HG03060 (cell line): ENCODE results near the gene CUBN.

Source experiments
- ATAC-seq: cut with Tn5 transposase; IDR thresholded peaks from one replicate; pipeline ENCODE4 v1.9.1; 2021; ENCODE audit warnings: low read depth, moderate number of reproducible peaks; ENCODE audit not compliant: unreplicated experiment

CUBN gene

GRCh38 chr10:17129741-17130140 lies at the start of gene CUBN:
CUBN (minus strand) TSS chr10:17129811; CDS start chr10:17129765, 46 bp downstream.
- no peak for ATAC-seq

- no peak for ATAC-seq
These were observed 49.4 kb upstream of the CUBN start for GRCh38 chr10:17179002-17179401.

- no peak for ATAC-seq
These were observed 48.4 kb upstream of the CUBN start for GRCh38 chr10:17178006-17178405.

GRCh38 chr10:17177014-17177413 lies 47.4 kb upstream of the CUBN start:
- ATAC-seq: no peak

- no peak for ATAC-seq
These were observed 46.5 kb upstream of the CUBN start for GRCh38 chr10:17176091-17176490.

GRCh38 chr10:17175551-17175950 lies 45.9 kb upstream of the CUBN start:
- ATAC-seq: no peak

GRCh38 chr10:17174626-17175025 lies 45.0 kb upstream of the CUBN start:
- no peak for ATAC-seq

- ATAC-seq: no peak
These were observed 41.6 kb upstream of the CUBN start for GRCh38 chr10:17171141-17171641.

GRCh38 chr10:17169803-17170202 lies 40.2 kb upstream of the CUBN start:
- ATAC-seq: no peak

- ATAC-seq: no peak
These were observed 37.1 kb upstream of the CUBN start for GRCh38 chr10:17166699-17167098.

- no peak for ATAC-seq
These were observed 33.2 kb upstream of the CUBN start for GRCh38 chr10:17162828-17163227.

- no peak for ATAC-seq
These were observed 32.2 kb upstream of the CUBN start for GRCh38 chr10:17161775-17162174.

- no peak for ATAC-seq
These were observed 27.4 kb upstream of the CUBN start for GRCh38 chr10:17157024-17157423.

GRCh38 chr10:17155826-17156225 lies 26.2 kb upstream of the CUBN start:
- ATAC-seq: no peak

GRCh38 chr10:17154116-17154515 lies 24.5 kb upstream of the CUBN start:
- ATAC-seq: no peak

GRCh38 chr10:17153321-17153720 lies 23.7 kb upstream of the CUBN start:
- no peak for ATAC-seq

- ATAC-seq: no peak
These were observed 22.1 kb upstream of the CUBN start for GRCh38 chr10:17151716-17152115.

GRCh38 chr10:17147884-17148489 lies 18.4 kb upstream of the CUBN start:
- no peak for ATAC-seq

- ATAC-seq: no peak
These were observed 17.3 kb upstream of the CUBN start for GRCh38 chr10:17146892-17147291.

- no peak for ATAC-seq
These were observed 15.6 kb upstream of the CUBN start for GRCh38 chr10:17145239-17145638.

- ATAC-seq: no peak
These were observed 15.1 kb upstream of the CUBN start for GRCh38 chr10:17144757-17145156.

- no peak for ATAC-seq
These were observed 14.4 kb upstream of the CUBN start for GRCh38 chr10:17144032-17144431.
